ENCODE data around the gene SSPN. TPM values are rescaled to one million over a fixed set of nuclear protein-coding genes. Genes with fewer than 3 reads are reported as not detected.

SSPN gene
- polyA plus RNA-seq, 1 experiment = 21.6 TPM

GRCh38 chr12:26152507-26153102, 42.8 kb upstream of the SSPN start:
- Histone ChIP-seq H3K27me3 (ENCODE audit: control insufficient read depth, insufficient read depth, low read length) (no peaks in the 10 kb centered on the region), H3K9me3 (ENCODE audit: control insufficient read depth, insufficient read depth, low read length) (no peaks in the 10 kb centered on the region), H3K4me3 (ENCODE audit: low read depth, low read length) (no peak overlapping the region), H3K27ac (ENCODE audit: low read depth, low read length) (no peak overlapping the region)
- TF ChIP-seq CTCF (IDR thresholded peaks at IDR 0.05; ENCODE audit: low read depth, low read length) = no peak
- no peak for DNase-seq (ENCODE audit: low read depth, low spot score)
- POLR2A ChIA-PET = interaction anchor here (0.5 to 0.6 kb wide), 2 partner anchors 43 to 1222 kb away, joined by 3 read pairs; no protein-coding TSS in a partner anchor
- CTCF ChIA-PET = no interaction called here

GRCh38 chr12:26153421-26154154, 41.8 kb upstream of the SSPN start:
- Histone ChIP-seq H3K27ac (ENCODE audit: low read depth, low read length) (peak overlapping the region; percentile 72), H3K27me3 (ENCODE audit: control insufficient read depth, insufficient read depth, low read length) (no peaks in the 10 kb centered on the region), H3K4me3 (ENCODE audit: low read depth, low read length) (no peak overlapping the region), H3K9me3 (ENCODE audit: control insufficient read depth, insufficient read depth, low read length) (no peaks in the 10 kb centered on the region)
- peak; percentile 90 for DNase-seq (ENCODE audit: low read depth, low spot score)
- ChIA-PET POLR2A (interaction anchor here (0.5 to 1.5 kb wide), 3 partner anchors 30 to 1223 kb away, joined by 3 to 9 read pairs (median 3); partner anchors contain the start of gene BHLHE41), CTCF (interaction anchor here (0.5 to 1.4 kb wide), 4 partner anchors 10 to 29 kb away, joined by 3 to 7 read pairs (median 3); partner anchors contain the start of gene BHLHE41)
- peak; percentile 32; the same call in 1 of the 2 replicates for TF ChIP-seq CTCF (IDR thresholded peaks at IDR 0.05; ENCODE audit: low read depth, low read length)

- no peaks in the 10 kb centered on the region for H3K9me3 ChIP-seq (ENCODE audit: control insufficient read depth, insufficient read depth, low read length)
- H3K4me3 ChIP-seq (ENCODE audit: low read depth, low read length) = no peak overlapping the region
- no peak overlapping the region for H3K27ac ChIP-seq (ENCODE audit: low read depth, low read length)
- no peak for TF ChIP-seq CTCF (IDR thresholded peaks at IDR 0.05; ENCODE audit: low read depth, low read length)
- ChIA-PET POLR2A (no interaction called here), CTCF (no interaction called here)
- H3K27me3 ChIP-seq (ENCODE audit: control insufficient read depth, insufficient read depth, low read length) = no peaks in the 10 kb centered on the region
- DNase-seq (ENCODE audit: low read depth, low spot score) = no peak
These were observed 39.0 kb upstream of the SSPN start for GRCh38 chr12:26156201-26156871.

- no peak overlapping the region for H3K27ac ChIP-seq (ENCODE audit: low read depth, low read length)
- TF ChIP-seq CTCF (IDR thresholded peaks at IDR 0.05; ENCODE audit: low read depth, low read length) = no peak
- no peaks in the 10 kb centered on the region for H3K9me3 ChIP-seq (ENCODE audit: control insufficient read depth, insufficient read depth, low read length)
- POLR2A ChIA-PET = no interaction called here
- CTCF ChIA-PET = no interaction called here
- H3K4me3 ChIP-seq (ENCODE audit: low read depth, low read length) = no peak overlapping the region
- H3K27me3 ChIP-seq (ENCODE audit: control insufficient read depth, insufficient read depth, low read length) = no peaks in the 10 kb centered on the region
- no peak for DNase-seq (ENCODE audit: low read depth, low spot score)
These were observed 38.4 kb upstream of the SSPN start for GRCh38 chr12:26157001-26157400.
